Muscle layer of duodenum (tissue), 2 donors: Measurements from ENCODE around the gene LRP6.

ENCODE experiments used
- H3K27ac ChIP-seq: one replicate; pipeline ENCODE4 v1.7.0; 2013; ENCODE audit warnings: mild to moderate bottlenecking, low read length
- H3K27me3 ChIP-seq: one replicate; pipeline ENCODE4 v1.7.0; 2013; ENCODE audit warnings: low read depth, mild to moderate bottlenecking, control low read depth, low read length
- H3K36me3 ChIP-seq, 2 donors: one replicate each; pipeline ENCODE4 v1.7.0; 2013; ENCODE audit warnings: low read length in 2 of 2, control low read depth in 1 of 2, mild to moderate bottlenecking in 1 of 2; ENCODE audit not compliant: insufficient read depth in 2 of 2, control insufficient read depth in 1 of 2
- H3K4me1 ChIP-seq, 2 donors: one replicate each; pipeline ENCODE4 v1.7.0; 2013; ENCODE audit warnings: low read length in 2 of 2, mild to moderate bottlenecking in 2 of 2, control low read depth in 1 of 2, moderate library complexity in 1 of 2; ENCODE audit not compliant: insufficient read depth in 2 of 2, control insufficient read depth in 1 of 2
- H3K4me3 ChIP-seq, 2 donors: one replicate each; pipeline ENCODE4 v1.7.0; 2013; ENCODE audit warnings: low read length in 2 of 2, low read depth in 1 of 2, mild to moderate bottlenecking in 1 of 2
- H3K9me3 ChIP-seq, 2 donors: one replicate each; pipeline ENCODE4 v1.7.0; 2013; ENCODE audit warnings: low read length in 2 of 2, control low read depth in 1 of 2, mild to moderate bottlenecking in 1 of 2; ENCODE audit not compliant: control insufficient read depth in 1 of 2
- donor health status: healthy.

LRP6 gene

GRCh38 chr12:12197128-12197527 is 69.7 kb downstream of the LRP6 start:
- Histone ChIP-seq H3K36me3 (peaks cover 0 to 9% of the 10 kb centered on the region in 2 donors), H3K27me3 (no peaks in the 10 kb centered on the region), H3K27ac (no peak overlapping the region), H3K9me3 (no peaks in the 10 kb centered on the region), H3K4me1 (no peaks in the 10 kb centered on the region), H3K4me3 (no peak overlapping the region)

- Histone ChIP-seq H3K36me3 (peaks cover 0 to 9% of the 10 kb centered on the region in 2 donors), H3K9me3 (no peaks in the 10 kb centered on the region), H3K4me3 (no peak overlapping the region), H3K27ac (no peak overlapping the region), H3K4me1 (no peaks in the 10 kb centered on the region), H3K27me3 (no peaks in the 10 kb centered on the region)
Observed at GRCh38 chr12:12195516-12195915, 71.3 kb downstream of the LRP6 start.

GRCh38 chr12:12195081-12195480 is 71.8 kb downstream of the LRP6 start:
- H3K4me1 ChIP-seq = no peaks in the 10 kb centered on the region
- no peaks in the 10 kb centered on the region for H3K9me3 ChIP-seq
- H3K36me3 ChIP-seq = peaks cover 0 to 5% of the 10 kb centered on the region in 2 donors
- no peak overlapping the region for H3K4me3 ChIP-seq
- H3K27ac ChIP-seq = no peak overlapping the region
- H3K27me3 ChIP-seq = no peaks in the 10 kb centered on the region

- H3K27me3 ChIP-seq = no peaks in the 10 kb centered on the region
- no peaks in the 10 kb centered on the region for H3K9me3 ChIP-seq
- no peak overlapping the region for H3K4me3 ChIP-seq
- no peak overlapping the region for H3K27ac ChIP-seq
- peaks cover 0 to 3% of the 10 kb centered on the region in 2 donors for H3K36me3 ChIP-seq
- no peaks in the 10 kb centered on the region for H3K4me1 ChIP-seq
Observed at GRCh38 chr12:12194206-12194605, 72.6 kb downstream of the LRP6 start.

- Histone ChIP-seq H3K4me1 (peaks cover 0 to 6% of the 10 kb centered on the region in 2 donors), H3K4me3 (no peak overlapping the region), H3K9me3 (no peaks in the 10 kb centered on the region), H3K27me3 (no peaks in the 10 kb centered on the region), H3K36me3 (peaks cover 0 to 3% of the 10 kb centered on the region in 2 donors), H3K27ac (no peak overlapping the region)
Observed at GRCh38 chr12:12191008-12191407, 75.8 kb downstream of the LRP6 start.

- Histone ChIP-seq H3K36me3 (peaks cover 0 to 2% of the 10 kb centered on the region in 2 donors), H3K4me1 (peaks cover 0 to 8% of the 10 kb centered on the region in 2 donors), H3K27me3 (no peaks in the 10 kb centered on the region), H3K9me3 (no peaks in the 10 kb centered on the region), H3K4me3 (no peak overlapping the region), H3K27ac (no peak overlapping the region)
Observed at GRCh38 chr12:12190087-12190809, 76.6 kb downstream of the LRP6 start.

- Histone ChIP-seq H3K27me3 (no peaks in the 10 kb centered on the region), H3K27ac (no peak overlapping the region), H3K4me3 (no peak overlapping the region), H3K36me3 (no peaks in the 10 kb centered on the region), H3K9me3 (no peaks in the 10 kb centered on the region), H3K4me1 (peaks cover 0 to 24% of the 10 kb centered on the region in 2 donors)
Observed at GRCh38 chr12:12185414-12185813, 81.4 kb downstream of the LRP6 start.

GRCh38 chr12:12182703-12183365 is 84.0 kb downstream of the LRP6 start:
- Histone ChIP-seq H3K9me3 (no peaks in the 10 kb centered on the region), H3K27me3 (no peaks in the 10 kb centered on the region), H3K36me3 (peaks cover 0 to 6% of the 10 kb centered on the region in 2 donors), H3K4me1 (peaks cover 0 to 24% of the 10 kb centered on the region in 2 donors), H3K27ac (no peak overlapping the region), H3K4me3 (no peak overlapping the region)

GRCh38 chr12:12181511-12181910 is 85.3 kb downstream of the LRP6 start:
- no peaks in the 10 kb centered on the region for H3K9me3 ChIP-seq
- no peak overlapping the region for H3K27ac ChIP-seq
- peaks cover 0 to 6% of the 10 kb centered on the region in 2 donors for H3K36me3 ChIP-seq
- H3K27me3 ChIP-seq = no peaks in the 10 kb centered on the region
- H3K4me3 ChIP-seq = no peak overlapping the region
- peaks cover 0 to 19% of the 10 kb centered on the region in 2 donors for H3K4me1 ChIP-seq

GRCh38 chr12:12180575-12180974 is 86.3 kb downstream of the LRP6 start:
- Histone ChIP-seq H3K4me3 (no peak overlapping the region), H3K27me3 (no peaks in the 10 kb centered on the region), H3K4me1 (peaks cover 0 to 18% of the 10 kb centered on the region in 2 donors), H3K27ac (no peak overlapping the region), H3K9me3 (no peaks in the 10 kb centered on the region), H3K36me3 (peaks cover 0 to 6% of the 10 kb centered on the region in 2 donors)

- peaks cover 0 to 6% of the 10 kb centered on the region in 2 donors for H3K36me3 ChIP-seq
- no peak overlapping the region for H3K27ac ChIP-seq
- peaks cover 0 to 16% of the 10 kb centered on the region in 2 donors for H3K4me1 ChIP-seq
- H3K27me3 ChIP-seq = no peaks in the 10 kb centered on the region
- no peaks in the 10 kb centered on the region for H3K9me3 ChIP-seq
- no peak overlapping the region for H3K4me3 ChIP-seq
Observed at GRCh38 chr12:12180136-12180535, 86.7 kb downstream of the LRP6 start.
